Stomach (tissue), 4 donors: ENCODE data around the gene RETSAT.
"Not testable (repeated sequence)": the region's sequence is repeated elsewhere in the genome, so short reads cannot be mapped to it uniquely, and the experiment has no call there.

ENCODE experiments used
- CTCF ChIP-seq, 7 experiments: fragments of 450-650 bp in 4 of 7; fragments of 200-600 bp in 3 of 7; sonication (generic) in 3 of 7; IDR thresholded peaks; one replicate each; pipeline ENCODE4 v1.5.1; 2016 to 2019; ENCODE audit warnings: antibody characterized with exemption in 7 of 7, control low read depth in 2 of 7, mild to moderate bottlenecking in 1 of 7
- POLR2AphosphoS5 ChIP-seq, 3 donors: sonication (generic); formaldehyde crosslinking; IDR thresholded peaks; one replicate each; pipeline ENCODE4 v1.6.1; 2016; ENCODE audit warnings: antibody characterized with exemption in 3 of 3

- not testable (repeated sequence) for TF ChIP-seq CTCF, POLR2AphosphoS5 (IDR thresholded peaks at IDR 0.05)
Measured at GRCh38 chr2:85333877-85334276, 20.5 kb downstream of the RETSAT start.
